ENCODE measurements around the gene UVRAG. TPM values are rescaled to one million over a fixed set of nuclear protein-coding genes. Genes with fewer than 3 reads are reported as not detected.

UVRAG gene
- total and polyA plus RNA-seq, 9 donors: 10.1 to 26.7 (median 19.2) TPM

- intact Hi-C loops (cut with DNase I): no loop called here
- TF ChIP-seq POLR2A (IDR thresholded peaks at IDR 0.05) (no peak), EP300 (IDR thresholded peaks at IDR 0.05) (no peak), CTCF (IDR thresholded peaks at IDR 0.05) (no peak)
- WGBS, 3 donors: 94 to 99% (median 96%) methylated on average over 3 of the region's 3 CpGs
Observed at GRCh38 chr11:75907906-75908527, 93.0 kb downstream of the UVRAG start.

GRCh38 chr11:75910426-75911145 is 95.6 kb downstream of the UVRAG start:
- intact Hi-C loops (cut with DNase I): no loop called here
- no peak for DNase-seq
- TF ChIP-seq CTCF (IDR thresholded peaks at IDR 0.05) (no peak), POLR2A (IDR thresholded peaks at IDR 0.05) (no peak), EP300 (IDR thresholded peaks at IDR 0.05) (no peak)
- Histone ChIP-seq H3K4me3 (no peak overlapping the region), H3K4me1 (ENCODE audit: insufficient read depth) (peaks cover 3% of the 10 kb centered on the region), H3K27me3 (no peaks in the 10 kb centered on the region), H3K27ac (no peak overlapping the region), H3K36me3 (no peaks in the 10 kb centered on the region), H3K9me3 (no peaks in the 10 kb centered on the region)
- WGBS, 3 donors: 23 to 41% (median 24%) methylated on average over 3 of the region's 3 CpGs

More at GRCh38 chr11:75907906-75908527, 93.0 kb downstream of the UVRAG start:
- DNase-seq: no peak
- Histone ChIP-seq H3K27me3 (no peaks in the 10 kb centered on the region), H3K27ac (no peak overlapping the region), H3K36me3 (no peaks in the 10 kb centered on the region), H3K9me3 (no peaks in the 10 kb centered on the region), H3K4me1 (ENCODE audit: insufficient read depth) (peaks cover 3% of the 10 kb centered on the region), H3K4me3 (no peak overlapping the region)

- no peak overlapping the region for H3K27ac ChIP-seq
- WGBS, 3 donors: 86 to 94% (median 86%) methylated on average over 11 of the region's 11 CpGs
- H3K36me3 ChIP-seq: no peaks in the 10 kb centered on the region
- no peak for TF ChIP-seq POLR2A (IDR thresholded peaks at IDR 0.05)
- TF ChIP-seq CTCF (IDR thresholded peaks at IDR 0.05): no peak
- no peak for TF ChIP-seq EP300 (IDR thresholded peaks at IDR 0.05)
- intact Hi-C loops (cut with DNase I): no loop called here
- no peaks in the 10 kb centered on the region for H3K9me3 ChIP-seq
- H3K4me1 ChIP-seq (ENCODE audit: insufficient read depth): peaks cover 3% of the 10 kb centered on the region
- H3K4me3 ChIP-seq: no peak overlapping the region
- DNase-seq: no peak
- H3K27me3 ChIP-seq: no peaks in the 10 kb centered on the region
Observed at GRCh38 chr11:75911459-75911858, 96.4 kb downstream of the UVRAG start.

- no peak for DNase-seq
- WGBS, 3 donors: 87 to 95% (median 91%) methylated on average over 2 of the region's 2 CpGs
- Histone ChIP-seq H3K27ac (no peak overlapping the region), H3K9me3 (no peaks in the 10 kb centered on the region), H3K36me3 (no peaks in the 10 kb centered on the region), H3K4me3 (no peak overlapping the region), H3K4me1 (ENCODE audit: insufficient read depth) (peaks cover 3% of the 10 kb centered on the region), H3K27me3 (no peaks in the 10 kb centered on the region)
- TF ChIP-seq EP300 (IDR thresholded peaks at IDR 0.05) (no peak), CTCF (IDR thresholded peaks at IDR 0.05) (no peak), POLR2A (IDR thresholded peaks at IDR 0.05) (no peak)
- intact Hi-C loops (cut with DNase I): no loop called here
Observed at GRCh38 chr11:75913984-75914383, 99.0 kb downstream of the UVRAG start.

All from ovary (tissue), 9 donors.